Neural cell (in vitro differentiated cells): Measurements from ENCODE around the gene GAS2L3.

Experiments
- EZH2 ChIP-seq: fragments of 200-600, 300-800 bp; shearing (Covaris generic), sonication (generic); IDR thresholded peaks from 2 replicates; pipeline ENCODE4 v1.6.1; 2014; ENCODE audit warnings: antibody characterized with exemption, low read length, borderline replicate concordance, mild to moderate bottlenecking; ENCODE audit not compliant: insufficient read depth, poor library complexity, severe bottlenecking
- POLR2AphosphoS5 ChIP-seq: IDR thresholded peaks from 2 replicates; pipeline ENCODE4 v1.6.1; 2012
- REST ChIP-seq: IDR thresholded peaks from 2 replicates; pipeline ENCODE4 v1.6.1; 2012; ENCODE audit warnings: borderline replicate concordance
- TF ChIP-seq, protein P1 (sequence below): fragments of 450-650 bp; IDR thresholded peaks from 2 replicates; pipeline ENCODE4 v1.5.1; 2014; ENCODE audit warnings: antibody characterized with exemption, mild to moderate bottlenecking, moderate library complexity; ENCODE audit not compliant: poor library complexity, severe bottlenecking

DNA sequence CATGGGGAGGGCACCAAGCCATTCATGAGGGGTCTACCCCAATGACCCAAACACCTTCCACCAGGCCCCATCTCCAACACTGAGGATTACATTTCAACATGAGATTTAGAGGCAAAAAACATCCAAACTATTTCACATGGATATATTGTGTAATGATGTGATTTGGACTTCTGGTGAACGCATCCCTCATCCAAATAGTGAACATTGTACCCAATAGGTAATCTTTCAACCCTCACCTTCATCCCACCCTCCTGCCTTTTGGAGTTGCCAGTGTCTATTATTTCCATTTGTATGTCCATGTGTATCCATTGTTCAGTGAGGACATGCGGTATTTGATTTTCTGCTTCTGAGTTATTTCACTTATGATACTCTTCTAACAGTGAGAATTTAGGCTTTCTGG is 16.1 kb upstream of the GAS2L3 start:
- no peak for TF ChIP-seq EZH2
- no peak for TF ChIP-seq POLR2AphosphoS5
- TF ChIP-seq, protein P1, sequence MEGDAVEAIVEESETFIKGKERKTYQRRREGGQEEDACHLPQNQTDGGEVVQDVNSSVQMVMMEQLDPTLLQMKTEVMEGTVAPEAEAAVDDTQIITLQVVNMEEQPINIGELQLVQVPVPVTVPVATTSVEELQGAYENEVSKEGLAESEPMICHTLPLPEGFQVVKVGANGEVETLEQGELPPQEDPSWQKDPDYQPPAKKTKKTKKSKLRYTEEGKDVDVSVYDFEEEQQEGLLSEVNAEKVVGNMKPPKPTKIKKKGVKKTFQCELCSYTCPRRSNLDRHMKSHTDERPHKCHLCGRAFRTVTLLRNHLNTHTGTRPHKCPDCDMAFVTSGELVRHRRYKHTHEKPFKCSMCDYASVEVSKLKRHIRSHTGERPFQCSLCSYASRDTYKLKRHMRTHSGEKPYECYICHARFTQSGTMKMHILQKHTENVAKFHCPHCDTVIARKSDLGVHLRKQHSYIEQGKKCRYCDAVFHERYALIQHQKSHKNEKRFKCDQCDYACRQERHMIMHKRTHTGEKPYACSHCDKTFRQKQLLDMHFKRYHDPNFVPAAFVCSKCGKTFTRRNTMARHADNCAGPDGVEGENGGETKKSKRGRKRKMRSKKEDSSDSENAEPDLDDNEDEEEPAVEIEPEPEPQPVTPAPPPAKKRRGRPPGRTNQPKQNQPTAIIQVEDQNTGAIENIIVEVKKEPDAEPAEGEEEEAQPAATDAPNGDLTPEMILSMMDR, result no peak
- TF ChIP-seq REST, result no peak
